ENCODE measurements around the gene HOXA5.

- TF ChIP-seq CTCF (IDR thresholded peaks at IDR 0.05) (no peak), POLR2A (IDR thresholded peaks at IDR 0.05) (no peak)
Observed at GRCh38 chr7:27189997-27190748, 46.7 kb upstream of the HOXA5 start.
